ENCODE results near the gene ZFP62.

- TF ChIP-seq, protein P1, sequence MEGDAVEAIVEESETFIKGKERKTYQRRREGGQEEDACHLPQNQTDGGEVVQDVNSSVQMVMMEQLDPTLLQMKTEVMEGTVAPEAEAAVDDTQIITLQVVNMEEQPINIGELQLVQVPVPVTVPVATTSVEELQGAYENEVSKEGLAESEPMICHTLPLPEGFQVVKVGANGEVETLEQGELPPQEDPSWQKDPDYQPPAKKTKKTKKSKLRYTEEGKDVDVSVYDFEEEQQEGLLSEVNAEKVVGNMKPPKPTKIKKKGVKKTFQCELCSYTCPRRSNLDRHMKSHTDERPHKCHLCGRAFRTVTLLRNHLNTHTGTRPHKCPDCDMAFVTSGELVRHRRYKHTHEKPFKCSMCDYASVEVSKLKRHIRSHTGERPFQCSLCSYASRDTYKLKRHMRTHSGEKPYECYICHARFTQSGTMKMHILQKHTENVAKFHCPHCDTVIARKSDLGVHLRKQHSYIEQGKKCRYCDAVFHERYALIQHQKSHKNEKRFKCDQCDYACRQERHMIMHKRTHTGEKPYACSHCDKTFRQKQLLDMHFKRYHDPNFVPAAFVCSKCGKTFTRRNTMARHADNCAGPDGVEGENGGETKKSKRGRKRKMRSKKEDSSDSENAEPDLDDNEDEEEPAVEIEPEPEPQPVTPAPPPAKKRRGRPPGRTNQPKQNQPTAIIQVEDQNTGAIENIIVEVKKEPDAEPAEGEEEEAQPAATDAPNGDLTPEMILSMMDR (IDR thresholded peaks at IDR 0.05; ENCODE audit: low read length), result no peak
- no peak for TF ChIP-seq EZH2 (IDR thresholded peaks at IDR 0.05; ENCODE audit: borderline replicate concordance, low read length)
Measured at GRCh38 chr5:180821538-180821937, 39.5 kb downstream of the ZFP62 start.

Data from OCI-LY1 (cell line).